Activated T-helper 1 cell treated with anti-CD3 and anti-CD28 coated beads, Interleukin-12 subunit alpha, Interleukin-12 subunit beta, Interleukin-2, Interleukin-4 antibody, amounts not matched to agents 30 ng/mL and 10 ng/mL and 1 ng/mL, durations not matched to agents 14 hours and 24 hours and 36 hours (primary cell): ENCODE measurements around the gene TPPP. TPM values are rescaled to one million over a fixed set of nuclear protein-coding genes. Genes with fewer than 3 reads are reported as not detected.
A peak's percentile ranks its signal among the peaks of the same experiment; 100 is the strongest.

Source experiments
- DNase-seq: peaks from one replicate; pipeline ENCODE4 v3.0.0; 2021; ENCODE audit warnings: low spot score
- H3K27ac Mint-ChIP-seq: one replicate; pipeline ENCODE4 v1.8.0; 2021; ENCODE audit warnings: mild to moderate bottlenecking, mixed read lengths
- H3K27me3 Mint-ChIP-seq: one replicate; pipeline ENCODE4 v1.8.0; 2022; ENCODE audit warnings: mild to moderate bottlenecking, moderate library complexity, mixed read lengths; ENCODE audit not compliant: insufficient read depth
- H3K36me3 Mint-ChIP-seq: one replicate; pipeline ENCODE4 v1.8.0; 2021; ENCODE audit warnings: low read depth, mixed read lengths
- H3K4me1 Mint-ChIP-seq: one replicate; pipeline ENCODE4 v1.8.0; 2021; ENCODE audit warnings: low read depth, mixed read lengths
- H3K4me3 Mint-ChIP-seq: one replicate; pipeline ENCODE4 v1.8.0; 2021; ENCODE audit warnings: mild to moderate bottlenecking, moderate library complexity, mixed read lengths
- H3K9me3 Mint-ChIP-seq: one replicate; pipeline ENCODE4 v1.8.0; 2021; ENCODE audit warnings: mixed read lengths
- intact Hi-C: fragments of 100-400 bp; cut with micrococcal nuclease; formaldehyde crosslinking; loops from one replicate; pipeline ENCODE4 v1.15.1; 2024
- total RNA-seq: library from RNA; stranded (reverse); gene quantifications from 2 replicates; pipeline ENCODE4 v1.2.3, GENCODE V29; 2022

The TPPP gene
- total RNA-seq, 1 donor from 2014 or later, result not detected

DNA sequence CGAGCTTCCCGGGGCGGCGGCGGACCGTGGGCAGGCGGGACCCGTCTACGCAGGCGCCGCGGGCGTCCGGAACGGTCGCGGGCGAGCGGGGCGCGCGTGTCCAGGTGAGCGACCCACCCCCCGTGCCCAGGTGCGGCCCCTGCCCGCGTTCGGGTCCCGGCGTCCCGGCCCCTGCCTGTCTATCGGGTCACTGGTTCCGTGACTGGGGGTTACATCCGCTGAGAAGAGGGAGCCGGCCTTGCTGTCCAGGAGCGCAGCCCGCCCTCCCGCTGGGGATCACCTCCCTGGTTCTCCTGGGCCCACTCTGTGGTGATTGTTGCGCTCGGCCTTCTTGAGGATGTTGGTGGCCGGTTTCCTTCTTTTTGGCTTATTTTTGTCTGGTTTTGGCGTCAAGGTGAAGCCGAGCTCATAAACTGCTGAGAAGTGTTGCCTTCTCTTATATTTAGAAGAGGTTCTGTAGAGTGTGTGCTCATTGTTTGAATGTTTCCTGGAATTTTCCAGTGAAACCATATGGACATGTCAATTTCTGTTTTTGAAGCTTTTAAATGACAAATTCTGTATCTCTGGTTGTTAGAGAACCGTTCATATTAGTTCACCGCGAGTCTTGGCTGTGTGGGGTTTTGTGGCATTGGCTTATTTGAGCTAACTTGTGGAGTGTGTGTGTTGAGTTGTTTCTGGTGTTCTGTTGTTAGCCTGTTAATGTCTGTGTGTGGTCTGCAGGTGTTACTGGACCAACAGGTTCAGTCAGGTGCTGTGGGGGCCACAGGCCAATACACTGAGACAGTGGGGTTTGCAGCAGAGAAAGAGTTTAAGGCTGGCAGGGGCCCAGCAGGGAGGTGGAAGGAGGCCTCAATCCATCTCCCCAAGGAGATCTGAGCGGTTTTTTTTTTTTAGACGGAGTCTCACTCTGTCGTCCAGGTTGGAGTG, 80.4 kb downstream of the TPPP start:
- intact Hi-C loops, result loop anchor here (1.0 to 10.0 kb wide), 5 partner anchors 80 to 280 kb away; partner anchors contain the start of genes BRD9, EXOC3, TPPP and TRIP13
- peak overlapping the region; percentile 94 for H3K4me3 Mint-ChIP-seq
- H3K27ac Mint-ChIP-seq, result peak overlapping the region; percentile 90
- no peak for DNase-seq
- H3K9me3 Mint-ChIP-seq, result no peaks in the 10 kb centered on the region
- peaks cover 14% of the 10 kb centered on the region for H3K36me3 Mint-ChIP-seq
- H3K27me3 Mint-ChIP-seq, result no peaks in the 10 kb centered on the region
- peaks cover 46% of the 10 kb centered on the region for H3K4me1 Mint-ChIP-seq

DNA sequence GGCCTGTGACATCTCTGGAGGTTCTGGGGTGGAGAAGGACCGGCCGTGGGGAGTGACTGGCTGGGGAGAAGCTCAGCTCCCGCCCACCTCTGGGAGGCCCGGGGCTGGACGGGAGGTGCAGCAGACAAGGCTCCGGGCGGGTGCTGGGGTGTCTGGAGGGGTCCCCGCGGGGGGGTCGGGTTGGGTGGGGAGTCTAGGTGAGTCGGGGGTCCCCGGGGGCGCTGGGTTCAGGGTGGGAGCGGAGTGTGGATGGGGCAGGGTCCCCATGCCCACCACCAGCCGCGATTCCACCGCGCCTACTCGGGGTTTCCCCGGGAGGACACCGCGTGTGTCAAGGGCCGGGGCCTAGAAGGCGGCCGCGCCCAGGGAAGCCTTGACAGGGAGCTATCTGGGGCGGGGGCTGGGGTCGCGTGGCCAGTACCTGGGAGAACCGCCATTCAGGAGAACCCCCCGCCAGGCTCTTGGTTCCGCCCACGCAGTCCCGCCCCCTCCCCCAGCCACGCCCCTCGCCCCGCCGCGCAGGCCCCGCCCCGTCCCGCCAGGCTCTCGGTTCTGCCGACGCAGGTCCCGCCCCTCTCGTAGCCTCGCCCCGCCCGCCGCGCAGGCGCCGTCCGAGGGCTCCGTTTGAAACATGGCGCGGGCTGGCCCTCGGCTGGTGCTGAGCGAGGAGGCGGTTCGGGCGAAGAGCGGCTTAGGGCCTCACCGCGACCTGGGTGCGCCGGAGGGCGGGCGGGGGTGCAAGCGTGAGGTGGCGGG, 81.2 kb downstream of the TPPP start, which contains the start of gene CEP72:
TSS of gene CEP72 (plus strand) at position 610 of the 756 bp plus-strand sequence. CDS start at position 632, 22 bp downstream.
- Mint-ChIP-seq H3K9me3 (no peaks in the 10 kb centered on the region), H3K27me3 (no peaks in the 10 kb centered on the region), H3K4me1 (peaks cover 54% of the 10 kb centered on the region), H3K27ac (peak within 1 kb of the TSS; percentile 90), H3K36me3 (peaks cover 14% of the 10 kb centered on the region), H3K4me3 (peak within 1 kb of the TSS; percentile 94)
- intact Hi-C loops, result loop anchor here (1.0 to 10.0 kb wide), 6 partner anchors 81 to 280 kb away; partner anchors contain the start of genes BRD9, EXOC3, TPPP and TRIP13
- peak; percentile 87 for DNase-seq

DNA sequence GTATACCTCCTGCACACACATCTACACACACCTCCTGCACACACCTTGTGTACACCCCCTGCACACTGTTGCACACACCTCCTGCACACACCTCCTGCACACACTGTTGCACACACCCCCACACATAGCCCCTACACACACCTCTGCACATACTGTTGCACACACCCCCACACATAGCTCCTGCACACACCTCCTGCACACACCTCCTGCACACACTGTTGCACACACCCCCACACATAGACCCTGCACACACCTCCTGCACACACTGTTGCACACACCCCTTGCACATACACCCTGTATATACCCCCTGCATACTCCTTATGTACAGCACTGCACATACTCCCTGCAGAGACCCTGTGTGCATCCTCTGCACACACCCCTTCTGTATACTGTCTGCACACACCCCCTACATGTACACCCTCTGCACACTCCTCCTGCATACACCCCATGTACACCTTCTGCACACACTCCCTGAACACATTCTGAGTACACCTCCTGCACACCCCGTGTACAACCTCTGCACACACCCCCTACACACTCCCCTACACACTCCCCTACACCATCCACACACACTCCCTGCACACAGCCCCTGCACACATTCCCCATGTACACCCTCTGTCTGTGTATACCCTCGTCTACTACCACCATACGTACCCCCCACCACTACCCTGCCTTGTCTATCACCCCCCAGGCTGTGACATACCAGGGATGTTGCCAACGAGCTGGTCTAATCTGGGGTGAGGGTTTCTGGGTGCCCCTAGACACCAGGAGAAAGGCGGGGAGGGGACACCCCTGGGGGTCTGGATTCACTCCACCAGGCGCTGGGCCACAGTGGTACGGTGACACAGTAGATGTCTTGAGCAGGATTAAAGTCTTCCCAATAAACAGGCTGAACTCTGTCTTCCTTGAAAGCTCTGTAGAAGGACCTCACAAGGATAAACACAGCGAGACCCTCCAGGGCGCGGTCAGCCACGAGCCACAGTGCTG, 82.1 kb downstream of the TPPP start:
- DNase-seq, result no peak
- intact Hi-C loops, result loop anchor here (2.0 to 10.0 kb wide), 3 partner anchors 82 to 279 kb away; partner anchors contain the start of gene EXOC3
- peaks cover 9% of the 10 kb centered on the region for H3K36me3 Mint-ChIP-seq
- peak overlapping the region; percentile 74 for H3K4me3 Mint-ChIP-seq
- peak overlapping the region; percentile 77 for H3K27ac Mint-ChIP-seq
- H3K4me1 Mint-ChIP-seq, result peaks cover 47% of the 10 kb centered on the region
- no peaks in the 10 kb centered on the region for H3K9me3 Mint-ChIP-seq
- H3K27me3 Mint-ChIP-seq, result no peaks in the 10 kb centered on the region

DNA sequence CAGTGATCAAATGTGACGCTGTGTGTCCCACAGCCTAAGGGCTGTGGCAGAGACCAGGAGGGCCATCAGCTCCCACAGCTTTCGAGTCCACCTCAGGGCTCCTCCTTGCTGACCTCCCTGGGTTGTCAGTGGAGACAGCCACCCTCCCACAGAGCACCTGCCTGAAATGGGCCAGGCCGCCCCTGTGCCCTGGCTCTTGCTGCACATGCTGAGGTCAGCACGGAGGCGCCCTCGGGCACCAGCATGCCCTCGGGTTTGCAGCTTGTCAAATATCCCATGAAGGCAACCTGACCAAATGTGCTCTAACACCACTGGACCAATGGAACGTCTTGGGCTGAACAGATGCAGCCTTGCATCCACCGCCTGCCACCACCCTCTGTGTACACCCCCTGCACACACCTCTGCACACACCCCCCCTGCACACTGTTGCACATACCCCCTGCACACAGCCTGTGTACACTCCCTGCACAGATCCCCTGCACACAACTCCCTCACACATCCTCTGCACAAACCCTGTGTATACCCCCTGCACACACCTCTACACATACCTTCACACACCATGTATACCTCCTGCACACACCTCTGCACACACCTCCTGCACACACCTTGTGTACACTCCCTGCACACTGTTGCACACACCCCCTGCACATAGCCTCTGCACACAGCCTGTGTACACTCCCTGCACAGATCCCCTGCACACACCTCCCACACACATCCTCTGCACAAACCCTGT, 83.0 kb downstream of the TPPP start:
- Mint-ChIP-seq H3K36me3 (peaks cover 5% of the 10 kb centered on the region), H3K4me3 (peak overlapping the region; percentile 74), H3K27ac (peak overlapping the region; percentile 0)

More for the DNA sequence above, 83.0 kb downstream of the TPPP start:
- Mint-ChIP-seq H3K27me3 (no peaks in the 10 kb centered on the region), H3K4me1 (peaks cover 40% of the 10 kb centered on the region), H3K9me3 (no peaks in the 10 kb centered on the region)
- DNase-seq, result no peak
- intact Hi-C loops, result loop anchor here (2.0 to 10.0 kb wide), 3 partner anchors 81 to 278 kb away; partner anchors contain the start of gene EXOC3

Other genes with a start within 250 kb of the TPPP start
- gene SLC9A3, start 168.9 kb downstream of the TPPP start, total RNA-seq, result 2.3 and 3.0 TPM in 2 replicates
- gene CEP72, start 81.0 kb downstream of the TPPP start, total RNA-seq, result 32.4 and 35.7 TPM in 2 replicates
- gene ZDHHC11B, start 91.4 kb upstream of the TPPP start, total RNA-seq, result not detected in 2 replicates
- 14.4 and 17.2 TPM in 2 replicates for gene ZDHHC11, start 157.6 kb upstream of the TPPP start, total RNA-seq
- gene BRD9, start 199.4 kb upstream of the TPPP start, total RNA-seq, result 77.8 and 81.6 TPM in 2 replicates
- 37.2 and 38.4 TPM in 2 replicates for gene TRIP13, start 199.5 kb upstream of the TPPP start, total RNA-seq